ENCODE results near the gene LRCOL1. TPM values are rescaled to one million over a fixed set of nuclear protein-coding genes. Genes with fewer than 3 reads are reported as not detected.

Gene LRCOL1
- total RNA-seq, 4 donors from 2014 or later, result not detected

GRCh38 chr12:132634411-132634990 lies 24.1 kb upstream of the LRCOL1 start:
- ATAC-seq (ENCODE audit: low FRiP score) (no peak), DNase-seq (ENCODE audit: low spot score) (no peak)
- TF ChIP-seq, protein P1, sequence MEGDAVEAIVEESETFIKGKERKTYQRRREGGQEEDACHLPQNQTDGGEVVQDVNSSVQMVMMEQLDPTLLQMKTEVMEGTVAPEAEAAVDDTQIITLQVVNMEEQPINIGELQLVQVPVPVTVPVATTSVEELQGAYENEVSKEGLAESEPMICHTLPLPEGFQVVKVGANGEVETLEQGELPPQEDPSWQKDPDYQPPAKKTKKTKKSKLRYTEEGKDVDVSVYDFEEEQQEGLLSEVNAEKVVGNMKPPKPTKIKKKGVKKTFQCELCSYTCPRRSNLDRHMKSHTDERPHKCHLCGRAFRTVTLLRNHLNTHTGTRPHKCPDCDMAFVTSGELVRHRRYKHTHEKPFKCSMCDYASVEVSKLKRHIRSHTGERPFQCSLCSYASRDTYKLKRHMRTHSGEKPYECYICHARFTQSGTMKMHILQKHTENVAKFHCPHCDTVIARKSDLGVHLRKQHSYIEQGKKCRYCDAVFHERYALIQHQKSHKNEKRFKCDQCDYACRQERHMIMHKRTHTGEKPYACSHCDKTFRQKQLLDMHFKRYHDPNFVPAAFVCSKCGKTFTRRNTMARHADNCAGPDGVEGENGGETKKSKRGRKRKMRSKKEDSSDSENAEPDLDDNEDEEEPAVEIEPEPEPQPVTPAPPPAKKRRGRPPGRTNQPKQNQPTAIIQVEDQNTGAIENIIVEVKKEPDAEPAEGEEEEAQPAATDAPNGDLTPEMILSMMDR (IDR thresholded peaks at IDR 0.05), result no peak

DNA sequence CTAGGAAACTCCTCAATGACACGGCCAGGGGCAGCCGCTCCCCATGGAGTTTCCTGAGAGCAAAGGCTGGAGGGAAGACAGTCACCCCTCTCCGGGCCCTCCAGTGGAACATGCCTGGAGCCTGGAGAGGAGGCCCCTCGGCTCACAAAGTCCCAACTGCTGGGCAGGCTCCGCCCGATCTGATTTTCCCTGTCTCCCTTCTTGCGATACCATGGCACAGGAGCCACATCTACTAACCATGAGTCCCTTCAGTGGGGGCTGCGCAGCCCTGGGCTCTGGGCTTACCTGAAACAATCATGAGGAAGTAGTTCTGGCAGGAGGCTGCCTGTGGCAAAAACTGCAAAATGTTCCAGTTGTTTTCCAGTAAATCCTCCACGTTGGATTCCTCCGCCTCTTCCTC lies 23.5 kb upstream of the LRCOL1 start:
- TF ChIP-seq, protein P1 (IDR thresholded peaks at IDR 0.05), result no peak
- DNase-seq (ENCODE audit: low spot score) (no peak), ATAC-seq (ENCODE audit: low FRiP score) (no peak)

DNA sequence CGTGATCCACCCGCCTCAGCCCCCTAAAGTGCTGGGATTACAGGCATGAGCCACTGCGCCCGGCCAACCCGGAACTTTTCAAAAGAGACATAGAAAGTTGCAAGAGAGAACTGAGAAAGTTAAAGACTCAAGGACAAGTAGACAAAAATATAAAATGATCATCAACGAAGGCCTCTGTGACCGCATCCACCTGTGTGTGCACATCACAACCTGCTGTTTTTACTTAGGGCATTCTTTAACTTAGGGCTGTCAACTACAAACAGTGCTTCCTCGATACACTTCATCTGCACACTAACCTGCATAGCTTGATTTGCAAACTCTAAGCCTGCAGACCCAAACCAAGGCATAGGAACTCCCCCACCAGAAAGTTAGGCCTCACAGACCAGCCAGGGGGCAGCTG lies 23.0 kb upstream of the LRCOL1 start:
- DNase-seq (ENCODE audit: low spot score) (no peak), ATAC-seq (ENCODE audit: low FRiP score) (no peak)
- TF ChIP-seq, protein P1 (IDR thresholded peaks at IDR 0.05), result no peak

GRCh38 chr12:132632521-132633228 lies 22.3 kb upstream of the LRCOL1 start:
- DNase-seq (ENCODE audit: low spot score), result no peak
- no peak for ATAC-seq (ENCODE audit: low FRiP score)
- TF ChIP-seq, protein P1 (IDR thresholded peaks at IDR 0.05), result no peak

GRCh38 chr12:132631666-132632065 lies 21.3 kb upstream of the LRCOL1 start:
- DNase-seq (ENCODE audit: low spot score), result no peak
- TF ChIP-seq, protein P1 (IDR thresholded peaks at IDR 0.05), result no peak
- ATAC-seq (ENCODE audit: low FRiP score), result no peak

GRCh38 chr12:132630672-132631071 lies 20.3 kb upstream of the LRCOL1 start:
- TF ChIP-seq, protein P1 (IDR thresholded peaks at IDR 0.05), result no peak
- no peak for ATAC-seq (ENCODE audit: low FRiP score)
- DNase-seq (ENCODE audit: low spot score), result no peak

DNA sequence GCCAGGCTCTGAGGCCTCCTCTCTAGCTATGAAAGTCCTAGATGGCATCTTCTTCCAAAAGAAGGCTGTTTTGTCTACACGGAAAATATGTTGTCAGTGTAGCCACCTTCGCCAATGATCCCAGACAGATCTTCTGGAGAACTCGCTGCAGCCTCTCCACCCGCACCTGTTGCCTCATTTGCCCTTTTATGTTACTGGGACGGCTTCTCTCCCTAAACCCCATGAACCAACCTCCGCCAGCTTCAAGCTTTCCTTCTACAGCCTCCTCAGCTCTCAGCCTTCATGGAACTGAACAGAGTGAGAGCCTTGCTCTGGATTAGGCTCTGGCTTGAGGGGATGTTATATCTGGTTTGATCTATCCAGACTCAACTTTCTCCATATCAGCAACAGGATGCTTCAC lies 18.9 kb upstream of the LRCOL1 start:
- TF ChIP-seq, protein P1 (IDR thresholded peaks at IDR 0.05), result no peak
- ATAC-seq (ENCODE audit: low FRiP score) (no peak), DNase-seq (ENCODE audit: low spot score) (no peak)

Data from omental fat pad (tissue), 4 donors.